ENCODE data around the gene UNC80.

UNC80 gene

GRCh38 chr2:209998596-209998995, 227.0 kb downstream of the UNC80 start:
- TF ChIP-seq, protein P1, sequence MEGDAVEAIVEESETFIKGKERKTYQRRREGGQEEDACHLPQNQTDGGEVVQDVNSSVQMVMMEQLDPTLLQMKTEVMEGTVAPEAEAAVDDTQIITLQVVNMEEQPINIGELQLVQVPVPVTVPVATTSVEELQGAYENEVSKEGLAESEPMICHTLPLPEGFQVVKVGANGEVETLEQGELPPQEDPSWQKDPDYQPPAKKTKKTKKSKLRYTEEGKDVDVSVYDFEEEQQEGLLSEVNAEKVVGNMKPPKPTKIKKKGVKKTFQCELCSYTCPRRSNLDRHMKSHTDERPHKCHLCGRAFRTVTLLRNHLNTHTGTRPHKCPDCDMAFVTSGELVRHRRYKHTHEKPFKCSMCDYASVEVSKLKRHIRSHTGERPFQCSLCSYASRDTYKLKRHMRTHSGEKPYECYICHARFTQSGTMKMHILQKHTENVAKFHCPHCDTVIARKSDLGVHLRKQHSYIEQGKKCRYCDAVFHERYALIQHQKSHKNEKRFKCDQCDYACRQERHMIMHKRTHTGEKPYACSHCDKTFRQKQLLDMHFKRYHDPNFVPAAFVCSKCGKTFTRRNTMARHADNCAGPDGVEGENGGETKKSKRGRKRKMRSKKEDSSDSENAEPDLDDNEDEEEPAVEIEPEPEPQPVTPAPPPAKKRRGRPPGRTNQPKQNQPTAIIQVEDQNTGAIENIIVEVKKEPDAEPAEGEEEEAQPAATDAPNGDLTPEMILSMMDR (IDR thresholded peaks at IDR 0.05; ENCODE audit: insufficient read depth, low read depth, low read length, missing control alignments) = no peak
- DNase-seq (ENCODE audit: low read depth) = no peak
- H3K4me3 ChIP-seq (ENCODE audit: low read length) = no peak overlapping the region

DNA sequence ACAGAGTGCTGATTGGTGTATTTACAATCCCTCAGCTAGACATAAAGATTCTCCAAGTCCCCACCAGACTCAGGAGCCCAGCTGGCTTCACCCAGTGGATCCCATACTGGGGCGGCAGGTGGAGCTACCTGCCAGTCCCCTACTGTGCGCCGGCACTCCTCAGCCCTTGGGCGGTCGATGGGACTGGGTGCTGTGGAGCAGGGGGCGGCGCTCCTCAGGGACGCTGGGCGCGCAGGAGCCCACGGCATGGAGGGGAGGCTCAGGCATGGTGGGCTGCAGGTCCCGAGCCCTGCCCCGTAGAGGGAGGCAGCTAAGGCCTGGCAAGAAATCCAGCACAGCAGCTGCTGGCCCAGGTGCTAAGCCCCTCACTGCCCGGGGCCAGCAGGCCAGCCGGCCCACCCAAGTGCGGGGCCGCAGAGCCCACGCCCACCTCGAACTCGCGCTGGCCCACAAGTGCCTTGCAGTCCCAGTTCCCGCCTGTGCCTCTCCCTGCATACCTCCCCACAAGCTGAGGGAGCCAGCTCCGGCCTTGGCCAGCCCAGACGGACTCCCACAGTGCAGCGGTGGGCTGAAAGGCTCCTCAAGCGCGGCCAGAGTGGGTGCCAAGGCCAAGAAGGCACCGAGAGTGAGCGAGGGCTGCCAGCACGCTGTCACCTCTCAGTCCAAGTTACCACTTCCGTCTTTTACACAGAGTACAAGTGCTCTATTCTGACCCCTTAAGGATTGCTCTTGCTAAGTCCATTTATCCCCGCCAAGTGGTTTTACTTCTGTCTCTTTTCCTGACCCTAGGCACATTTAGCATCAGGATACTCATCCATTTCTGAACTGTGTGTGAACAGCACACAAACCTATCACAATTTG, 229.1 kb downstream of the UNC80 start:
- TF ChIP-seq, protein P1 (IDR thresholded peaks at IDR 0.05; ENCODE audit: insufficient read depth, low read depth, low read length, missing control alignments) = no peak
- DNase-seq (ENCODE audit: low read depth) = no peak
- no peak overlapping the region for H3K4me3 ChIP-seq (ENCODE audit: low read length)

- TF ChIP-seq, protein P1 (IDR thresholded peaks at IDR 0.05; ENCODE audit: insufficient read depth, low read depth, low read length, missing control alignments) = no peak
- peak within 1 kb of the TSS; percentile 91 for H3K4me3 ChIP-seq (ENCODE audit: low read length)
- peak; percentile 97 for DNase-seq (ENCODE audit: low read depth)
Observed at GRCh38 chr2:210002158-210003157, 230.8 kb downstream of the UNC80 start, which contains the start of gene RPE. TSS of gene RPE (plus strand) at chr2:210002638. CDS start at chr2:210002662, 24 bp downstream.

GRCh38 chr2:210003359-210003758, 231.7 kb downstream of the UNC80 start:
- no peak for DNase-seq (ENCODE audit: low read depth)
- peak overlapping the region; percentile 91 for H3K4me3 ChIP-seq (ENCODE audit: low read length)
- TF ChIP-seq, protein P1 (IDR thresholded peaks at IDR 0.05; ENCODE audit: insufficient read depth, low read depth, low read length, missing control alignments) = no peak

DNA sequence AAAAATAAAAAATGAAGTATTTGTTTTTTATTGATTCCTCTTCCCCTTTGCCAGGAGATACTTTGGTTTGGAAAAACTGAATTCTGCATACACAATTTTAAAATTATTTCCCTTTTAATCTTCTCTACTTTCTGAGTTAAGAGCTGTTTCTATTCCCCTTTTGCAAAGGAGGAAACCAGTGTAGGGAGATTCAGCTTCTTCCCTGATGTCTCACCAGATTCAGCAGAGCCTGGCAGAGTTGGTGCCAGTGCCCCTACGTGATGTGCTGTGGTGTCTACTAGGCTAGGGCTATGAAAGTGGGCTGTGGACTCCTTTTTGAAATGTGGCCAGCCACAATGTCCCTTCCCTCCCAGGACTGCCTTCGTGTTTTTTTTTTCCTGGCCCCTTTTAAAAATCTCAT, 233.2 kb downstream of the UNC80 start:
- no peak for DNase-seq (ENCODE audit: low read depth)
- TF ChIP-seq, protein P1 (IDR thresholded peaks at IDR 0.05; ENCODE audit: insufficient read depth, low read depth, low read length, missing control alignments) = no peak
- H3K4me3 ChIP-seq (ENCODE audit: low read length) = no peak overlapping the region

DNA sequence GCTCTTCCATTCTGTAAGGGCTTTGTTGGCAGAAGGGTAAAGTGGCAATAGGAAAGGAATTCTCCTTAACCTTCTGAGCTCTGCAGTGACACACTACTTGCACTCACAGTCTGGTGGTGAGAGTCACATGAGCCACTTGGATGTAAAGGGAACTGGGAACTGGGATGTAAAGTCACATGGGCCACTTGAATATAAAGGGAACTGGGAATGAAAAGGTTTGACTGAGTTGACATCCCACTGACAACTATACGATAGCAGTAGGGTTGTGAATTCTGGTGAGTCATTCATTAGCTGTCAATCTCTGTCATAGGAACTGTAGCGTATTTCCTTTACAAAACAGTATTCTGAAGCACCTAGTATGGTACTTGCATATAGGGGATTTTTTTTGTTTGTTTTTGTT, 236.3 kb downstream of the UNC80 start:
- DNase-seq (ENCODE audit: low read depth) = peak; percentile 19
- TF ChIP-seq, protein P1 (IDR thresholded peaks at IDR 0.05; ENCODE audit: insufficient read depth, low read depth, low read length, missing control alignments) = no peak
- no peak overlapping the region for H3K4me3 ChIP-seq (ENCODE audit: low read length)

All from epithelial cell of esophagus (primary cell).